GM19240 (cell line): ENCODE data around the gene DAZAP1.
"Not testable (repeated sequence)": the region's sequence is repeated elsewhere in the genome, so short reads cannot be mapped to it uniquely, and the experiment has no call there.

Experiments
- DNase-seq: peaks from one replicate; pipeline ENCODE4 v3.0.0; 2011; ENCODE audit warnings: low spot score; ENCODE audit not compliant: insufficient read length

DAZAP1 gene

GRCh38 chr19:1410136-1410786 lies 2.9 kb downstream of the DAZAP1 start:
- no peak for DNase-seq

- no peak for DNase-seq
Measured at GRCh38 chr19:1410789-1411188, 3.4 kb downstream of the DAZAP1 start.

DNA sequence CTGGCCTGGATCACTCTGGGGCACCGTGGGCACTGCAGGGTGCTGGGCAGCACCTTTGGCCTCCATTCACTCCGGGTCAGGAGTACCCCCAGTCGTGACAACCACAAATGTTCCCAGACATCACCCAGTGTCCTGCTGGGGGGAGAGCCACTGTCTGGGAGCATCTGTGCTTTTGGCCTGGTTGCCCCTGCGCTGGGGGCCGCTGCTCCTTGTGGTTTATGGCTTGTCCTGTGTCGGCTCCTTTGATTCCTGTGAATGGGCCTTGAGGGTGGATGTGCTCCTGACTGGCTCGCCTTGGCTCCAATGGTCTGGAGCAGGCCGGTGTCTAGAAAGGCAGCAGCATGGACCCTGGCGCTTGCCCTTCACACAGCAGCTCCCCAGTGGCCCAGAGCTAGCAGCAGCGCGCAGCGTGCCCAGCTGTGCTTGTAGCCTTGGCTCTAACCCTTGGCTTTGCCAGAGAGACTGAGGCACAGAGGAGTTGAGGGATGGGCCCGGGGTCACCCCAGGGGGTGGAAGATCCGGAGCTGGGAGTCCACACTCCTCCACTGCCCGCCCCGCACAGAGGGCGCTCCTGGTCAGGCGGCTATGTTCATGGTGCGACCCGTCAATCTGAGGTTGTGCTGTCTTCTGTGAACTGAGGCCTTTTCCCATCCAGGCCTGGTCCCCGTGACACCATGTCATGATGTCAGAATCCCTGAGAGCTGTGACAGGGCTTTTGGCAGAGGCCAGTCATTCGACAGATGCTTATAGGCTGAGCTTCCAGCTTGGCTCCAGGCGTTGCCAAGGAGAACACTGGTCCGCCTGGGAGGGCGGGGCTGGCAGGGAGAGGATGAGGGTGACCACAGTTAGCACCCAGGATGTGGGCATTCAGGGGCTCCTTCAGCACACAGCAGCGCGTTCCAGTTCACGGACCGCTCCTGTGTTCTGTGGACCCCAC lies 4.1 kb downstream of the DAZAP1 start:
- DNase-seq = no peak

DNA sequence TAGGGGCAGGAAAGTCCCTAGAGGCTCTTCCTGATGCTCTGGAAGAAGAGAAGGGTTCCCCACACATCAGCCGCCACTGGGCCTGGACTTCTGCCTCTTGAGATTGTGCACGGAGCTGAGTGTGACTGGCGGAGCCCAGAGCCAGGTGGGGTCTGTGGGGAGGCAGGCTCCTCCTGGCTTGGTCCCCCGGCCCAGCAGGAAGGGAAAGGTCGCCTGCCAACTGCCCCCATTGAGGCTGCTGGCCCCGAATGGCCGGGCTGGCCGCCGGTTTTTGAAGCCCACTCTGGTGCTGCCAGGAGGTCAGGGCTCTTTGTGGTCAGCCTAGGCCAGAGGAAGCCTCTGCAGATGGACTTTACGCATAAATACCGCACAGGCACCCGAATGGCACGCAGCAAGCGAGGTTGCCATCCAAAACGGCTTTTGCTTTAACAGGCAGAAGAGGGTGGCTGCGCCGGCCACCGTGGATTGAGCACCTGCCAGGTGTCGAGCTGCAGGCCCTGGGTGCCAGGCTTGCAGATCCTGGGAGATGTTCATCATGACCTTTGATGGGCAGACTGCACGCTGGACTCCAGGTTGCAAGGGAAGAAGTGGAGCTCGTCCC lies 5.0 kb downstream of the DAZAP1 start:
- DNase-seq = no peak

DNA sequence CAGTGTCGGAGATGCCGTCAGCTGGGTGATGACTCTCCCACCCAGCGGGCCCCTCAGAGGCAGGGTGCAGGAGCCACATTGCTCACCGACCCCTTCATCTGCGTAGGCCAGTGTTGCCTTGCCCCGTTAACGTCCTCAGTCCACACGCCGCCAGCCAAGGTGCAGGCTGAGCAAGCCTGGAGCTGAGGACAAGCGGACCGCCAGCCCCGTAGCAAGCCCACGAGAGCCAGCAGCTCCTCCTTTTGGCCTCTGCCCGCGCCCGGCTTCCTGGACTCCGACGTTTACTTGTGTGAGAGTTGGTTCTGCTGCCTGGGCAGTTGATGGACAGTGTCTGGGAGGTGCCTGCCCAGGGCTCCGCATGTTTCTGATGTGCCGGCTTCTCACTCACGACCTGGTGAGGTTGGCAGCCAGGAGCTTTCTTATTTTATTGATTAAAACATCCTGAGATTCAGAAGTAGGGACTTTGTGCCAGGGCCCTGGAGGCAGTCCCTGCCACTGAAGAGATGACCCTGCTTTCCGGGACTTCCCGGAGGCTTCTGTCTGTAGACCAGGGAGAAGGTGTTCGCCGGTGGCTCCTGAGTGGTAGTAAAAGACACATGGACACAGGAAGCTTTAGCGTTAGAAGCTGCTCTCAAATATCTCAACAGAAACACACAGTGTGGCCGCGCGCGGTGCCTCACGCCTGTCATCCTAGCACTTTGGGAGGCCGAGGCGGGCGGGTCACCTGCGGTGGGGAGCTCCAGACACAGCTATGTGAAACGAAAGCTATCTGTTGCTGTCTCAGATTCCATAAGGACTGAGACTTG lies 5.8 kb downstream of the DAZAP1 start:
- DNase-seq = no peak

DNA sequence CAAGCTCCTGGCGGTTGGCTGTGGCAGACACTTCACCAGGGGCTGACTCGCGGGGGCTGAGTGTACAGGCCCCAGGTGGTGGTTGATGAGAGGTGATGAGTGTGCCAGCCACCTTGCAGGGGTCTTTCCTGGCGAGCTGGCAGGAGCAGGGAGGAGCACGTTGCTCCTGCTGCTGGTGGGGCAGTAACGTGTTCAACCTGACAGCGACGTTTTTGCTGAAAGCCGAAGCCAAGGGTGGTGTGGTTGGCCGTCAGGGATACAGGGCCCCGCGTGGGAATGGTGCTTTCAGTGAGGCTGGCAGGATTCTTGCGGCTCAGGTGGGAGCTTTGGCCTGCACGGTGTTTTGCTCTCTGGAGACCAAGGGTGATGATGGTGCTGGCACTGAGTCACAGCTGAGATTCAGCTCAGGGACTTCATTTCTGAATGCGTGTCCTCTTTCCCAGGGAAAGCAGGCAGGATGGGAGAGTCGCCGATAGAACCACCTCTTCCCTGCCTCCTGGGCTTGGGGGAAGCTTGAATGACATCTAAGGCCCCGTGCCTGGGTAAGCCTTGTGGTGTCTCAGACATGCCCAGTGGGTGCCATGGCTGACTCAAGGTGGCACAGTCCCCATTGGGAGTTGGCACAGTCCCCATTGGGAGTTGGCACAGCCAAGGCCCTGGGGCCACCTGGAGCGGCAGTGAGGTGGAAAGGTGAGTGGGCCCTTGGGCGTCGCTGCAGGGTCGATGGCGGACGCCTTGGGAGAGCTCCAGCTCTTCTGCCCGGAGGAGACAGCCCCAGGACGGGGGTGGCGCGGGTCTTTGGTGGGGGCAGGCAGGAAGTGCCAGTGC lies 8.8 kb downstream of the DAZAP1 start:
- no peak for DNase-seq

DNA sequence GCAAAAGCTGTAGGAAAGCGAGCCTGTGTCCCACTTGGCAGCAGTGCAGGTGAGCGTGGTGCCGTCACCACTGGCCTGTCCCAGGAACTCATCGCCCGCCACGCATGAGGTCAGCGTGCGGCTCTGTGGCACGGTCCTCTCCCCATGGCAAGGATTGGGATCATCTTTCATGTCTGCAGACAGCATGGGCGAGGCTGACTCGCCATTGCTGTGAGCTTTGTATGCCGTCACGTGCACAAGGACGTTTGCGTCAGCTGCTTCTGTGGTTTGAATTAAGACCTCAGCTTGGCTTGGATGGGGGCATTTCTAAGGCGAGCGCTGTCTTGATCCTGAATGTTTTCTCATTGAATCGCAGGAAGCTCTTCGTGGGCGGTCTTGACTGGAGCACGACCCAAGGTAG lies 9.8 kb downstream of the DAZAP1 start:
- no peak for DNase-seq

DNA sequence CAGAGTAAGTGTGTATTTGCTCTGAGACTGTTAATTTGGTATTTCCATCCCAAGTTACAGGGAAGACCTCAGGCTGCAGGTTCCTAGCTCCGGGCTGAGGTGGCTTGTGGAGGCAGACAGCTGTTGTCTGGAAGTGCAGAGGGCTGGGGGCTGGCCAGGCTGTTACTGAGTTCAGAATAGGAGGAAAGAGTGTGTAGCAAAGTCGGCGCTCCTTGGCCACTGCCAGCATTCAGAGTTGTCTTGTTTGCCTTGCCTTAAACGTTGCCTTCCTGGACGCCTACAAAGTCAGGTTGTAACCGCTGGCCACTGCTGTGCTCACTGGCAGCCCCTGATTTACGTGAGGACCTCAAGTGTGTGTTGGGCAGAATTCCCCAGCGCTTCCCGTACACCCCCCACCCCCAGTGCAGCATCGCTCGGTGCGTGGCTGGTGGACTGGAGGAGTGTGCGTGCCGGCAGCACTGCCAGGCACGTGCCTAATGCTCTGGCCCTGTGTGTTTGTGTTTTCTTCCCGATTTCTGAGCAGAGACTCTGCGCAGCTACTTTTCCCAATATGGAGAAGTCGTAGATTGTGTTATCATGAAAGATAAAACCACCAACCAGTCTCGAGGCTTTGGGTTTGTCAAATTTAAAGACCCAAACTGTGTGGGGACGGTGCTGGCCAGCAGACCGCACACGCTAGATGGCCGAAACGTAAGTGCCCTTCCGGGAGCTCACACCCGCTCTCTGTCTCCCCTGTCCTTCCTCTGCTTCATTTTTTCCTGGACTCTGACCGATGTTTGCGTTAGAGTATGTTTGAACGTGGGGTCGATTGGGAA lies 10.5 kb downstream of the DAZAP1 start:
- DNase-seq = no peak

GRCh38 chr19:1418496-1418775 lies 11.1 kb downstream of the DAZAP1 start:
- DNase-seq = no peak

DNA sequence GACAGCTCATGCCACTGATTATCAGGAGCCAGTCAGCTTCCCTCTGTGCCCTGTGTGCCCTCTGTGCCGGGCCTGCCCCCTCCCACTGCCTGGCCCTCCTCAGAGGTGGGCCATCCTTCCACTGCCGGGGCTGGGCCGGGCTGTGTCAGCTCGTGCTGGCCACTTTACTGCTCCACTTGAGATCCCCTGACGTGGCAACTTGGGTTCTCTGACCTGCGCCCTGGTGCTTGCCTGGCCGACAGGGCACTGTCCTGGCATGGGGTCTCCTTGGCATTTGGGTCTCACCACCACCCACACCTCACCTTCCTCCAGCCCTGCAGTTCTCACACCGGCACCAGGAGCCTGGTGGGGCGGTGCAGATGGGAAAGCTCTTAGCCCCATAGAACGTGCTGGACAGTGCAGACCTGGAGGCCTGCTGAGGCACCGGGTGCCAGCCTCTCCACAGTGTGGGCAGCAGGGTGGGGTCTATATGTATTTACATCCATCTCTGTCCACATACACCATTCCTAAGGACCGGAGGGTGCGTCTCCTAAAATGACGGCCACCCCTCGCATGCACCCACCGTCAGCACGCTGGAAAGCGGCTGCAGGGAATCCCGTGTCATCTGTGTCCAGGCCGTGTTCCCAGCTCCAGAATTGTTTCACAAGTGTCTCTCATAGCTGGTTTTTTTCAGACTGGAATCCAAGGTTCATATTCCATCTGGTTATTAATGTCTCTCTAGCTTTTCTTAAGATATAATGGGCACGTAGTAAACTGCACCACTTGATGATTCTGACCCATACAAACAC lies 11.8 kb downstream of the DAZAP1 start:
- no peak for DNase-seq

DNA sequence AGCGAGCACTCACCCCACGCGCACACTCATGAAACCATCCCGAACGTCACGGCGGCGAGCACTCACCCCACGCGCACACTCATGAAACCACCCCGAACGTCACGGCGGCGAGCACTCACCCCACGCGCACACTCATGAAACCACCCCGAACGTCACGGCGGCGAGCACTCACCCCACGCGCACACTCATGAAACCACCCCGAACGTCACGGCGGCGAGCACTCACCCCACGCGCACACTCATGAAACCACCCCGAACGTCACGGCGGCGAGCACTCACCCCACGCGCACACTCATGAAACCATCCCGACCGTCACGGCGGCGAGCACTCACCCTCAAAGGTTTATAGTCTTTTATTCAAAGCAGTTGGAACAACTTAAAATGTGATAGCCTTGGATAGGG lies 12.7 kb downstream of the DAZAP1 start:
- DNase-seq = not testable (repeated sequence)

- DNase-seq = no peak
Measured at GRCh38 chr19:1420590-1420989, 13.2 kb downstream of the DAZAP1 start.

DNA sequence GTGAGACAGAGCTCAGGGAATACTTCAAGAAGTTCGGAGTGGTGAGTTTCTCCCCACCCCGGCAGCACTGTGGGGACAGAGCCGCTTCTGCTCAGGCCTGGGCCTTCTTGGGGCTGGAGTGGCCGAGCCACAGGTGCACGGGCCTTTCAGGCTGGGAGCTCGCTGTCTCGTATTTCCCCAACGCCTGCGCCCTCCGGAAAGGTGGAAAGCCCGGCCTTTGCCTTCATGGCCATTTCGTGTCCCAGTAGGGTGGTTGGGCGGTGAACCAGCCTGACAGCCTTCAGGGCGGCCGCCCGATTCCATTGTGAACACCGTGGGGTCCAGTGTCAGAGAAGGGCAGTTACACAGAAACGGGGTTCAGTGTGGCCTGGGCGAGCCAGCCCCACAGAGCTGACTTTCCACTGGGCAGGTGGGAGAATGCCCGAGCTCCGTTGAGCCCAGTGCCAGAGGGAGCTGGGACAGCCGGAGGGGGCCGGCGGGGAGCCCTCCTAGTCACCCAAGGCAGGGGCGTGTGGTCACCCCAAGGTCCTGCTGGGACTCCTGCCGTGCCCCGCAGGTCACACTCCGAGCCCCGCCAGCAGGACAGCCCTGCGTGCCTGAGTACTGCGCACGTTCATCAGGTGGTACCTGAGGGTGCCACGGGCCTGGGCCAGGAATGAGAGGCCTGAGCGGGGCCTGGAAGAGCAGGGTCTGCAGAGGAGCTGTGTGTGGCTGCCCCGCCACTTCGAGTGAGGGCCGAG lies 14.0 kb downstream of the DAZAP1 start:
- no peak for DNase-seq

DNA sequence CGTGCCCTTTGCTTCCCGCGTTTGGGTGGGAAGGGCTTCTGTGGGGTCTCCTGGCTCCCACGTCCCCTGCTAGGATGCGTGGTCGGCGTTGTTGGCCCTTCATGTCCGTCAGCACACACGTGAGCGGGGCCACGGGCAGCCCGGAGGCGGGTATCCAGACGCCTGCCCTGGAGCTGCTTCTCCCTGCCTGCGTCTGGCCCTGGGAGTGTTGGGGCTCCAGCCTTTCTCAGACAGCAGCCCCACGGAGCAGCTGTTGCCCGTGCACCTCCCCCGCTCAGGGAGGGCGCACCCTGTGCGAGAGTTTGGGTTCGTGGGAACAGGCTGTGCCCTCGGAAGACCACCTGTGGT lies 14.5 kb downstream of the DAZAP1 start:
- no peak for DNase-seq

DNA sequence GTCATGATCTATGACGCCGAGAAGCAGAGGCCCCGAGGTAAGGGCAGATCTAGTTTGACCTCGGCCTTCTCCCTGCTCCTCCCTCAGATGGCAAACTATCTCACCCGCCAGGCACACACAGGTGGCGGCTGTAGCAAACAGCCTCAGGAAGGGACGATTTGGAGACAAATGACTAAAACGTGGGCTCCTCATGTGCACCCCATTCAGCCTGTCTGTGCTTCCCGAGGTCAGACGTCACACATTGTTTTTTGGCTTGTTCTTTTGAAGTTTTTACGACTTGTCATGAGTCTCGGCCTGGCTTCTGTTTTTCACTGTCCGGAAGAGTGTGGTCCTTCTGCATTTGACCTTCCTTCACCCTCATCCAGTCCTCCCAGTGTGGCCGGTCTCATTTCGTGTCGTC lies 15.0 kb downstream of the DAZAP1 start:
- no peak for DNase-seq

- no peak for DNase-seq
Measured at GRCh38 chr19:1422943-1423342, 15.6 kb downstream of the DAZAP1 start.

DNA sequence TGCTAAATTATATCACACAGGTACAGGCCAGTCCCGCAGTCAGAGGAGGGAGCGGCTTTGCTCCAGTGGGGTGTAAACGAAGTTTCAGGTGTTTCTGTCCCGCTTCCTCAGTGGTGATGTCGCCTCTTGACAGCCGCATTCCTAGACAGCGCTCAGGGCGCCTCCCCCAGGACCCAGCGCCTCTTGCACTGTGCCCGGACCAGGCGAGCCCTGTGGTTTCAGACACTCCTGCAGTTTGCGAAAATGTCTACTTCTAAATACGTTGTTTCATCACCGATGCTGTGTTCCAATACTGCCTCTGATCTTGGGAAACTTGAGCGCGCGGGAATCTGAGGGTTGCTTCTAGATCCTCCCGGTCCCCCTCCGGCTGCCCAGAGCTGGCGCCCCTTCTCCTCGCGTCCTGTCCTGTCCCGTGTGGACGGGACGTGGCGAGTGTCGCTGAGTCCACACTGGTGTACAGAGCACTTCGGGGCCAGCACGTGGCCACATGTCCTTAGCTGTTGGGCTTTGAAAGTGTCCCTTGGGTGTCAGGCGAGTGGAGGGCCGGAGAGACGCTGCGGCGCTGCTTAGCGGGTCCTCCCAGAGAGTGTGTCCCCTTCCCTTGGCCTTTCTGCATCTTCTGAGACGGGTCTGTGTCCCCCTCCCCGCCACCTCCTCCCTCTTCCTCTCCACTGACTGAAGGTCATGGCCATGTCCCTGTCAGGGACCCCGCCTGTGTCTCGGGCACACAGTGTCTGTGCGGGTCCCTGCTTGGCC lies 16.2 kb downstream of the DAZAP1 start:
- no peak for DNase-seq
